ACC112 (cell line): ENCODE data around the gene LPCAT3.

ENCODE experiments used
- H2AFZ ChIP-seq: fragments of 200-600 bp; sonication (generic); one replicate; pipeline ENCODE4 v1.6.0; 2017; ENCODE audit warnings: antibody characterized with exemption, low read length; ENCODE audit not compliant: unreplicated experiment
- H3K27ac ChIP-seq: fragments of 200-600 bp; sonication (generic); 2 replicates; pipeline ENCODE4 v1.5.1; 2014; ENCODE audit warnings: low read depth, mild to moderate bottlenecking, antibody characterized with exemption, low read length, moderate library complexity
- H3K27me3 ChIP-seq: fragments of 200-600 bp; sonication (generic); 2 replicates; pipeline ENCODE4 v1.6.1; 2014; ENCODE audit warnings: mild to moderate bottlenecking, antibody characterized with exemption, low read length, moderate library complexity, mixed read lengths; ENCODE audit not compliant: insufficient read depth
- H3K36me3 ChIP-seq: fragments of 200-600 bp; sonication (generic); 2 replicates; pipeline ENCODE4 v1.6.1; 2016; ENCODE audit warnings: mild to moderate bottlenecking, antibody characterized with exemption, low read length, moderate library complexity, mixed read lengths; ENCODE audit not compliant: insufficient read depth
- H3K4me1 ChIP-seq: fragments of 200-600 bp; sonication (generic); one replicate; pipeline ENCODE4 v1.6.1; 2016; ENCODE audit warnings: low read length, mixed read lengths; ENCODE audit not compliant: insufficient read depth, unreplicated experiment, control insufficient read depth
- H3K4me3 ChIP-seq: fragments of 200-600 bp; sonication (generic); 2 replicates; pipeline ENCODE4 v1.5.1; 2014; ENCODE audit warnings: mild to moderate bottlenecking, low read depth, low read length
- H3K79me2 ChIP-seq: fragments of 200-600 bp; sonication (generic); one replicate; pipeline ENCODE4 v1.6.0; 2016; ENCODE audit warnings: low read length; ENCODE audit not compliant: control insufficient read depth, unreplicated experiment, insufficient read depth

LPCAT3 gene

DNA sequence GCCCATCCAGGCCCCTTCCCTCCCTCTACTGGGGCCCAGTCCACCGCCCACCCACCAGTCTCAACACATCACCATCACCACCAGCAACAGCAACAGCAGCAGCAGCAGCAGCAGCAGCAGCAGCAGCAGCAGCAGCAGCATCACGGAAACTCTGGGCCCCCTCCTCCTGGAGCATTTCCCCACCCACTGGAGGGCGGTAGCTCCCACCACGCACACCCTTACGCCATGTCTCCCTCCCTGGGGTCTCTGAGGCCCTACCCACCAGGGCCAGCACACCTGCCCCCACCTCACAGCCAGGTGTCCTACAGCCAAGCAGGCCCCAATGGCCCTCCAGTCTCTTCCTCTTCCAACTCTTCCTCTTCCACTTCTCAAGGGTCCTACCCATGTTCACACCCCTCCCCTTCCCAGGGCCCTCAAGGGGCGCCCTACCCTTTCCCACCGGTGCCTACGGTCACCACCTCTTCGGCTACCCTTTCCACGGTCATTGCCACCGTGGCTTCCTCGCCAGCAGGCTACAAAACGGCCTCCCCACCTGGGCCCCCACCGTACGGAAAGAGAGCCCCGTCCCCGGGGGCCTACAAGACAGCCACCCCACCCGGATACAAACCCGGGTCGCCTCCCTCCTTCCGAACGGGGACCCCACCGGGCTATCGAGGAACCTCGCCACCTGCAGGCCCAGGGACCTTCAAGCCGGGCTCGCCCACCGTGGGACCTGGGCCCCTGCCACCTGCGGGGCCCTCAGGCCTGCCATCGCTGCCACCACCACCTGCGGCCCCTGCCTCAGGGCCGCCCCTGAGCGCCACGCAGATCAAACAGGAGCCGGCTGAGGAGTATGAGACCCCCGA, 81.4 kb downstream of the LPCAT3 start:
- H3K27me3 ChIP-seq: no peaks in the 10 kb centered on the region
- peaks cover 18% of the 10 kb centered on the region for H3K79me2 ChIP-seq
- H3K4me3 ChIP-seq: peak overlapping the region; percentile 74
- no peak overlapping the region for H2AFZ ChIP-seq
- H3K27ac ChIP-seq: peak overlapping the region; percentile 47; the same call in 1 of the 2 replicates
- H3K4me1 ChIP-seq: peaks cover 52% of the 10 kb centered on the region
- H3K36me3 ChIP-seq: peaks cover 7% of the 10 kb centered on the region; the same call in 1 of the 2 replicates

DNA sequence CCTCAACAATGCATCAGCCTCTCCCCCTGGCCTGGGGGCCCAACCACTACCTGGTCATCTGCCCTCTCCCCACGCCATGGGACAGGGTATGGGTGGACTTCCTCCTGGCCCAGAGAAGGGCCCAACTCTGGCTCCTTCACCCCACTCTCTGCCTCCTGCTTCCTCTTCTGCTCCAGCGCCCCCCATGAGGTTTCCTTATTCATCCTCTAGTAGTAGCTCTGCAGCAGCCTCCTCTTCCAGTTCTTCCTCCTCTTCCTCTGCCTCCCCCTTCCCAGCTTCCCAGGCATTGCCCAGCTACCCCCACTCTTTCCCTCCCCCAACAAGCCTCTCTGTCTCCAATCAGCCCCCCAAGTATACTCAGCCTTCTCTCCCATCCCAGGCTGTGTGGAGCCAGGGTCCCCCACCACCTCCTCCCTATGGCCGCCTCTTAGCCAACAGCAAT, 82.1 kb downstream of the LPCAT3 start:
- peak overlapping the region; percentile 75; the same call in 1 of the 2 replicates for H3K27ac ChIP-seq

DNA sequence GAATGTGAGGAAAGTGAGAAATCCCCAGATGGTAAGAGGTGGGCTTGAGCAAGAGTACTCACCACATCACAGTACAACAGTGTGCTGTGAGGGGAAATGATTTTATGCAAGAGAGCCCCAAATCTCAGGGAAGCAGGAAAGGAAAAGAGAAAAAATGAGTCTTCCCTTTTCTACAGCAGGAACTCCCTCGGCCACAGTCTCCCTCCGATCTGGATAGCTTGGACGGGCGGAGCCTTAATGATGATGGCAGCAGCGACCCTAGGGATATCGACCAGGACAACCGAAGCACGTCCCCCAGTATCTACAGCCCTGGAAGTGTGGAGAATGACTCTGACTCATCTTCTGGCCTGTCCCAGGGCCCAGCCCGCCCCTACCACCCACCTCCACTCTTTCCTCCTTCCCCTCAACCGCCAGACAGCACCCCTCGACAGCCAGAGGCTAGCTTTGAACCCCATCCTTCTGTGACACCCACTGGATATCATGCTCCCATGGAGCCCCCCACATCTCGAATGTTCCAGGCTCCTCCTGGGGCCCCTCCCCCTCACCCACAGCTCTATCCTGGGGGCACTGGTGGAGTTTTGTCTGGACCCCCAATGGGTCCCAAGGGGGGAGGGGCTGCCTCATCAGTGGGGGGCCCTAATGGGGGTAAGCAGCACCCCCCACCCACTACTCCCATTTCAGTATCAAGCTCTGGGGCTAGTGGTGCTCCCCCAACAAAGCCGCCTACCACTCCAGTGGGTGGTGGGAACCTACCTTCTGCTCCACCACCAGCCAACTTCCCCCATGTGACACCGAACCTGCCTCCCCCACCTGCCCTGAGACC, 82.7 kb downstream of the LPCAT3 start:
- H3K27ac ChIP-seq: peak overlapping the region; percentile 75
- H3K36me3 ChIP-seq: peaks cover 7% of the 10 kb centered on the region; the same call in 1 of the 2 replicates
- H3K4me1 ChIP-seq: peaks cover 56% of the 10 kb centered on the region

More for the DNA sequence above, 82.1 kb downstream of the LPCAT3 start:
- H3K36me3 ChIP-seq: peaks cover 7% of the 10 kb centered on the region; the same call in 1 of the 2 replicates
- H3K79me2 ChIP-seq: peaks cover 18% of the 10 kb centered on the region
- H3K4me3 ChIP-seq: no peak overlapping the region
- H3K4me1 ChIP-seq: peaks cover 52% of the 10 kb centered on the region
- H2AFZ ChIP-seq: no peak overlapping the region
- no peaks in the 10 kb centered on the region for H3K27me3 ChIP-seq

DNA sequence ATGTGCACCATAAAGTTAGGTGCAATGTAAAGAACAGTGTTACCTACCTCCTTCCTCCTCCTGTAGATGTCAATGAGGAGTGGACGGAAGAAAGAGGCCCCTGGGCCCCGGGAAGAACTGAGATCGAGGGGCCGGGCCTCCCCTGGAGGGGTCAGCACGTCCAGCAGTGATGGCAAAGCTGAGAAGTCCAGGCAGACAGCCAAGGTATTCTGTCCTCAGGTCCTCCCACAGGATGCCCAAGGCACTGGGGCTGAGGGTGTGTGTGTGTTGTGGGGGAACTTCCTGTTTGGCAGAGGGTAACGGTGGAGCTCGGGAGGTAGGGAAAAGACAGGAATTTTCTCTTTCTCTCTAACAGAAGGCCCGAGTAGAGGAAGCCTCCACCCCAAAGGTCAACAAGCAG, 84.2 kb downstream of the LPCAT3 start:
- H3K27me3 ChIP-seq: no peaks in the 10 kb centered on the region
- peaks cover 7% of the 10 kb centered on the region; the same call in 1 of the 2 replicates for H3K36me3 ChIP-seq
- peaks cover 36% of the 10 kb centered on the region for H3K79me2 ChIP-seq
- 0 out of 2 replicates have a peak overlapping the region, but pooled peaks have one; percentile 6 for H3K4me3 ChIP-seq
- peak overlapping the region; percentile 75 for H3K27ac ChIP-seq
- H2AFZ ChIP-seq: no peak overlapping the region
- H3K4me1 ChIP-seq: peaks cover 65% of the 10 kb centered on the region

More for the DNA sequence above, 82.7 kb downstream of the LPCAT3 start:
- Histone ChIP-seq H2AFZ (no peak overlapping the region), H3K27me3 (no peaks in the 10 kb centered on the region), H3K4me3 (no peak overlapping the region), H3K79me2 (peaks cover 22% of the 10 kb centered on the region)

DNA sequence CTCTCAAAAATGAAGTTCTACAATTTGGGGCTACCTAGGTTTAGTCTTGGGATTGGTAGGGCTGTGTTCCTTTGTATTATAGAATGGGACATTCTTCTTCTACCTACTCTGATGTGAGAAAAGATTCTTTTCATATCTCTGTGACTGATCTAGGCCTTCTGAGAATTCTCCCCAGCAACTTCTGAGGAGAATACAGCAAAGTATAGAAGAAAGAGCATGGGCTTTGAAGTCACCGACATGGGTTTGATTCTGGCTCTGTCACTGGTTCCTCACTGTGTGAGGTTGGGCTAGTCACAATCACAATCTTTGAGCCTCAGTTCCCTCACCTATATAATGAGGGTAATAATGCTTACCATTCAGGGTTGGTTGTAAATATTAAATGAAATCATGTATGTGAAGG, 85.5 kb downstream of the LPCAT3 start:
- H2AFZ ChIP-seq: no peak overlapping the region
- H3K4me1 ChIP-seq: peaks cover 62% of the 10 kb centered on the region
- peaks cover 46% of the 10 kb centered on the region for H3K79me2 ChIP-seq
- peak overlapping the region; percentile 36 for H3K27ac ChIP-seq
- no peak overlapping the region for H3K4me3 ChIP-seq
- no peaks in the 10 kb centered on the region for H3K27me3 ChIP-seq
- H3K36me3 ChIP-seq: peaks cover 7% of the 10 kb centered on the region; the same call in 1 of the 2 replicates

DNA sequence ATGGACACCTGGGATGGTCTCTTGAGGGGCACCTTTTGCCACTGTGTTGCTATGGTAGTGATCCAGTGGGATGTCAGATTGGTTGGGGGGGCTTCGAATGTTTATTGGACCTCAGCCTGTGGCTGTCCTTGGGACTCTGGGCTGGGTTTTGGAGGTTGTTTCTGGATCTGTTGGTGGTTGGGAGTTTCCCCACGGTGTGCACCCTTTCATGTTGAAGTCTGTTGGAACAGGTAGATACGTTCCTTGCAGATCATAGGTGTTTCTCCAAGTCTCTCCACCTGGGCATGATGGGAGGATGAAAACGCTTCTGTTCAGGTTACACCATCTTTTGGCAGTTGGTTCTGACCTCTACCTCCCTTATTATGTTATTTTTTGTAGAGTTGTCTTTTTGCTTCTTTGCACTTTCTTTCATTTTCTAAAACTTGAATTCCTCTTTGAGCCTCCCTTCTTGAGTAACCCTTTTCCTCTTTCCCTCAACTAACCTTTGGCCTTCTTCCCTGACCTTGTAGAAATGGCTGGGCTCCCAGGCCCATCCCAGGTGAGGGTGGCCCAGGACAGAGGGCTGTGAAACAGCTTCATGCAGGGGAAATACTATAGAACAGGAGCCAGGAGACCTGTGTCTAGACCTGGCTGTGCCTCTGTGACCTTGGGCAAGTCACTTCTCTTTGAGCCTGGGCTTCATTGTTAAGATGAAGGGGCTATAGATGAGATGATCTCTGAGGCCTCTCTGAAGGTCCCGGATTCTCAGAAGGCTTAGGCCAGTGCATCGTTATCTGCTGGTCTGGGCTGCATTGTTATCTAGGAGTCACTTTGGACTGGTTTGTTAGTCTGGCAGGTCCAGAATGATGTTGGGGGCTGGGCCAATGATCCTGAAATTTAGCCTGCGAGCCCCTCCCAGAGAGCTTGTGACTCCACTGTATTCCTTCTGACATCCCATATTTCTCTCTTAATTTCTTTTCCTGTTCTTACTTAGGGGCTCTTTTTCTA, 88.5 kb downstream of the LPCAT3 start:
- Histone ChIP-seq H3K27me3 (no peaks in the 10 kb centered on the region), H3K27ac (no peak overlapping the region), H3K36me3 (peaks cover 7% of the 10 kb centered on the region; the same call in 1 of the 2 replicates), H3K4me3 (peak overlapping the region; percentile 99), H3K79me2 (peaks cover 60% of the 10 kb centered on the region), H2AFZ (no peak overlapping the region), H3K4me1 (peaks cover 66% of the 10 kb centered on the region)

DNA sequence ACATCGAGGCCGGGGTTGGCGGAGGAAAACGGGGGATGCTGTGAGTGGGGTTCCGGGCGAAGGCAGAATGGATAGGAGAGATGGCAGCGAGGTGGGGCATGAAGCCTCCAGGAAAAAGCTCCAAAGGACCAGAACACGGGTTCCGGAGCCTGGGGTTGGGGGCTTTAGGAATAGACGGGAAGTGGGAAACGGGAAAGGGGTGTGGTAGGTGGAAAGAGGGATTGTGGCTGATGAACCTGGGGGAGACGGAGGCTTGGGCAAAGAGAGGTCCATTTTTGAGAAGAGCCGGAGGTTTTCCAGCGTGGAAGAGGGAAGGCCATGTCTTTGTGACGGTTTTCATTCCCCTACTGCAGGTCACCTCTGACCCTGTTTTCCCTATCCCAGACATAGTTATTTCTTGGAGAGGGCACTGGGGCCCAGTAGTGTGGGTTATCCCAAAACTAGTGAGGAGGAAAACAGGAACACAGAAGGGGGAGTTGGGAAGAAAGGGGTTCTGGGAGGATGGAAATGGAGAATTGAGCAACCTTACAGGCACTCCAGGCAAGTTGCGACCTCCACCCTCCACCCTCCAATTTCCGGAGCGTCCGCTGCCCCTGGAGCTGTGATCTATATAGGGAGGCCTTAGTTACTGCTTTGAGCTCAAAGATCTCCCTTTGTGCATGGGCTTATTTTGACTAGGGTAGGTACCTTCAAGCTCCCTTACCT, 89.4 kb downstream of the LPCAT3 start:
- H3K4me3 ChIP-seq: peak overlapping the region; percentile 99
- H3K4me1 ChIP-seq: peaks cover 61% of the 10 kb centered on the region

DNA sequence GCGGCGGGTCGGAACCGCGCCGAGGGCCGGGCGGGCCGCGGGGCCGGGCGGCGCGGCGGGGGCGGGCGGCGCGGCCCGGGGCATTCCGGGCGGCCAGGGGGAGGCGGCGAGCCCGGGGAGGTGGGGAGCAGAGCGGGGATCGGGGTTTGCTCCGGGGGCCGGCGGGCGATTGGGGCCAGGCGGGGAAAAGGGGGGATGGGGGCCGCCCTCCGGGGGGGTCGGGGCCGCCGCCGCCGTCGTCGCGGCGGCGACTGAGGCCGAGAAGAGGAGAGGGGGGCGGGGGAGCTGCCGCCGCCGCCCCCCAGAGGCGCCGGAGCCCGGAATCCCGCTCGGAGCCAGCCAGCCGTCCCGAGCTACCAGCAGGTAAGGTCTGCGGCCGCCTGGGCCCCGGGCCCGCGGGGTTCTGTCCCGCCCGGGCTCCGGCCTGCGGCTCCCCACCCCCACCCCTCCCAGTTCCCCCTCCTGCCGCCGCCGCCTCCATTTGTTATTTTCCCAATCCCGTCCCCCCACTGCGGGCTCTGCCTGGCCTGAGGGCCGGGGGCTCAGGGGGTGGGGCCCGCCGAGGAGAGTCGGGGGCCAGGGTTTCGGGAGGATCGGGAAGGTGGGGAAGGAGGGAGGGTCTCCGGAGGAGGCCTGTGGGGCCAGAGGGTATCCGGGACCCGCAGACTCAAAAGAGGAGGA, 90.1 kb downstream of the LPCAT3 start:
- peaks cover 7% of the 10 kb centered on the region; the same call in 1 of the 2 replicates for H3K36me3 ChIP-seq
- H3K4me1 ChIP-seq: peaks cover 54% of the 10 kb centered on the region
- no peaks in the 10 kb centered on the region for H3K27me3 ChIP-seq
- peaks cover 54% of the 10 kb centered on the region for H3K79me2 ChIP-seq
- no peak overlapping the region for H2AFZ ChIP-seq
- H3K4me3 ChIP-seq: peak overlapping the region; percentile 99
- H3K27ac ChIP-seq: peak overlapping the region; percentile 56

More for the DNA sequence above, 89.4 kb downstream of the LPCAT3 start:
- peaks cover 57% of the 10 kb centered on the region for H3K79me2 ChIP-seq
- H3K27me3 ChIP-seq: no peaks in the 10 kb centered on the region
- no peak overlapping the region for H2AFZ ChIP-seq
- peak overlapping the region; percentile 56 for H3K27ac ChIP-seq
- peaks cover 7% of the 10 kb centered on the region; the same call in 1 of the 2 replicates for H3K36me3 ChIP-seq
